Prostate gland (tissue), 2 donors: ENCODE measurements around the gene EPHB6. TPM values are rescaled to one million over a fixed set of nuclear protein-coding genes. Genes with fewer than 3 reads are reported as not detected.

Experiments used
- DNase-seq: peaks from one replicate; pipeline ENCODE4 v3.0.0-alpha.2; 2019; ENCODE audit warnings: low spot score
- H3K27ac ChIP-seq, 2 donors: fragments of 200-600 bp; sonication (generic); 2 replicates each; pipeline ENCODE4 v1.5.1; 2017 to 2019
- H3K27me3 ChIP-seq: fragments of 200-600 bp; sonication (generic); replicated peaks from 2 replicates; pipeline ENCODE4 v1.5.1; 2019; ENCODE audit not compliant: insufficient read depth
- H3K36me3 ChIP-seq, 2 donors: fragments of 200-600 bp; sonication (generic); 1 replicate in 1 of 2; 2 replicates in 1 of 2; pipeline versions ENCODE4 v1.5.1 to v1.8.1; 2017 to 2019
- H3K4me1 ChIP-seq: fragments of 200-600 bp; sonication (generic); replicated peaks from 2 replicates; pipeline ENCODE4 v1.5.1; 2019
- H3K4me3 ChIP-seq, 2 donors: fragments of 200-600 bp; sonication (generic); 2 replicates each; pipeline ENCODE4 v1.5.1; 2017 to 2019
- H3K9me3 ChIP-seq: fragments of 200-600 bp; sonication (generic); 2 replicates; pipeline ENCODE4 v1.5.1; 2017
- CTCF ChIP-seq, 4 experiments: fragments of 200-600 bp in 2 of 4; fragments of 450-650 bp in 2 of 4; sonication (generic) in 2 of 4; IDR thresholded peaks; 1 replicate in 3 of 4; 2 replicates in 1 of 4; pipeline ENCODE4 v1.5.1; 2016 to 2019; ENCODE audit warnings: antibody characterized with exemption in 4 of 4, mild to moderate bottlenecking in 2 of 4, moderate library complexity in 2 of 4
- POLR2A ChIP-seq: fragments of 450-650 bp; IDR thresholded peaks from one replicate; pipeline ENCODE4 v1.6.1; 2016; ENCODE audit warnings: antibody characterized with exemption, mild to moderate bottlenecking
- POLR2AphosphoS5 ChIP-seq: sonication (generic); formaldehyde crosslinking; IDR thresholded peaks from one replicate; pipeline ENCODE4 v1.6.1; 2017; ENCODE audit warnings: antibody characterized with exemption
- whole genome bisulfite sequencing: methylation state at CpG from one replicate; pipeline ENCODE4 v1.1.5; 2018; 5-methylcytosine and 5-hydroxymethylcytosine counted together
- intact Hi-C: fragments of 100-400 bp; cut with DNase I; formaldehyde crosslinking; loops from one replicate; pipeline ENCODE4 v1.14.2; 2022
- total RNA-seq, 2 donors: library from RNA; depleted of rRNA; stranded (reverse); fragments of >200 nt; gene quantifications; one replicate each; pipeline ENCODE4 v1.1.0, GENCODE V29; 2016

The EPHB6 gene
- total RNA-seq, 2 donors from 2014 or later, result 98.1 to 122 TPM

GRCh38 chr7:142866361-142867096 lies 11.7 kb downstream of the EPHB6 start:
- Histone ChIP-seq H3K9me3 (no peaks in the 10 kb centered on the region), H3K27ac (no peak overlapping the region), H3K4me3 (no peak overlapping the region), H3K36me3 (no peaks in the 10 kb centered on the region), H3K27me3 (no peaks in the 10 kb centered on the region), H3K4me1 (no peaks in the 10 kb centered on the region)
- TF ChIP-seq POLR2A, result no peak
- TF ChIP-seq CTCF (IDR thresholded peaks at IDR 0.05), result peak; percentile 21 to 67 (median 65)
- TF ChIP-seq POLR2AphosphoS5, result peak; percentile 32
- WGBS, result 81% methylated on average over 18 of the region's 18 CpGs
- peak; percentile 57 for DNase-seq
- intact Hi-C loops, result no loop called here

- Histone ChIP-seq H3K27ac (no peak overlapping the region), H3K4me1 (no peaks in the 10 kb centered on the region), H3K27me3 (no peaks in the 10 kb centered on the region), H3K36me3 (no peaks in the 10 kb centered on the region), H3K4me3 (no peak overlapping the region), H3K9me3 (no peaks in the 10 kb centered on the region)
- intact Hi-C loops, result no loop called here
- no peak for DNase-seq
- WGBS, result 91% methylated on average over 4 of the region's 4 CpGs
- no peak for TF ChIP-seq POLR2AphosphoS5
- TF ChIP-seq POLR2A, result no peak
- TF ChIP-seq CTCF (IDR thresholded peaks at IDR 0.05), result no peak
These were observed 12.2 kb downstream of the EPHB6 start for GRCh38 chr7:142867097-142867378.

GRCh38 chr7:142867398-142868187 lies 12.7 kb downstream of the EPHB6 start:
- Histone ChIP-seq H3K27ac (no peak overlapping the region), H3K36me3 (no peaks in the 10 kb centered on the region), H3K27me3 (no peaks in the 10 kb centered on the region), H3K4me3 (no peak overlapping the region), H3K4me1 (no peaks in the 10 kb centered on the region), H3K9me3 (no peaks in the 10 kb centered on the region)
- intact Hi-C loops, result no loop called here
- no peak for DNase-seq
- WGBS, result 85% methylated on average over 17 of the region's 18 CpGs
- TF ChIP-seq POLR2A (no peak), POLR2AphosphoS5 (no peak), CTCF (IDR thresholded peaks at IDR 0.05) (no peak)

- H3K27me3 ChIP-seq, result no peaks in the 10 kb centered on the region
- intact Hi-C loops, result no loop called here
- no peaks in the 10 kb centered on the region for H3K36me3 ChIP-seq
- no peaks in the 10 kb centered on the region for H3K9me3 ChIP-seq
- TF ChIP-seq POLR2AphosphoS5, result no peak
- no peak for TF ChIP-seq POLR2A
- TF ChIP-seq CTCF (IDR thresholded peaks at IDR 0.05), result no peak
- no peak overlapping the region for H3K27ac ChIP-seq
- no peak for DNase-seq
- no peaks in the 10 kb centered on the region for H3K4me1 ChIP-seq
- WGBS, result 81% methylated on average over 29 of the region's 31 CpGs
- no peak overlapping the region for H3K4me3 ChIP-seq
These were observed 13.5 kb downstream of the EPHB6 start for GRCh38 chr7:142868188-142868985.
